GM21723 (cell line): ENCODE data around the gene DLX2.

ENCODE experiments used
- ATAC-seq: cut with Tn5 transposase; IDR thresholded peaks from one replicate; pipeline ENCODE4 v1.9.1; 2021; ENCODE audit warnings: mild to moderate bottlenecking, moderate library complexity; ENCODE audit not compliant: unreplicated experiment

Gene DLX2

GRCh38 chr2:172094294-172095145, 8.2 kb downstream of the DLX2 start:
- ATAC-seq: no peak

GRCh38 chr2:172093416-172094293, 9.0 kb downstream of the DLX2 start:
- no peak for ATAC-seq

- no peak for ATAC-seq
Observed at GRCh38 chr2:172092716-172093415, 9.8 kb downstream of the DLX2 start.

- no peak for ATAC-seq
Observed at GRCh38 chr2:172091761-172092566, 10.7 kb downstream of the DLX2 start.

GRCh38 chr2:172091000-172091641, 11.6 kb downstream of the DLX2 start:
- ATAC-seq: no peak

GRCh38 chr2:172090044-172090961, 12.4 kb downstream of the DLX2 start:
- no peak for ATAC-seq

GRCh38 chr2:172089633-172090032, 13.1 kb downstream of the DLX2 start:
- no peak for ATAC-seq

GRCh38 chr2:172089005-172089504, 13.6 kb downstream of the DLX2 start:
- no peak for ATAC-seq

- ATAC-seq: no peak
Observed at GRCh38 chr2:172088245-172089004, 14.3 kb downstream of the DLX2 start.

- no peak for ATAC-seq
Observed at GRCh38 chr2:172087780-172088244, 14.9 kb downstream of the DLX2 start.

- ATAC-seq: no peak
Observed at GRCh38 chr2:172087207-172087779, 15.4 kb downstream of the DLX2 start.

- ATAC-seq: no peak
Observed at GRCh38 chr2:172086241-172087206, 16.2 kb downstream of the DLX2 start.

- peak; percentile 20 for ATAC-seq
Observed at GRCh38 chr2:172085460-172086159, 17.1 kb downstream of the DLX2 start, which contains the start of gene DLX1. DLX1 (plus strand) TSS chr2:172085507; CDS start chr2:172085678, 171 bp downstream.

- ATAC-seq: peak; percentile 91
Observed at GRCh38 chr2:172084645-172085459, 17.8 kb downstream of the DLX2 start.

- ATAC-seq: no peak
Observed at GRCh38 chr2:172084395-172084644, 18.4 kb downstream of the DLX2 start.
